Measurements from ENCODE around the gene LARP4B.

LARP4B gene

DNA sequence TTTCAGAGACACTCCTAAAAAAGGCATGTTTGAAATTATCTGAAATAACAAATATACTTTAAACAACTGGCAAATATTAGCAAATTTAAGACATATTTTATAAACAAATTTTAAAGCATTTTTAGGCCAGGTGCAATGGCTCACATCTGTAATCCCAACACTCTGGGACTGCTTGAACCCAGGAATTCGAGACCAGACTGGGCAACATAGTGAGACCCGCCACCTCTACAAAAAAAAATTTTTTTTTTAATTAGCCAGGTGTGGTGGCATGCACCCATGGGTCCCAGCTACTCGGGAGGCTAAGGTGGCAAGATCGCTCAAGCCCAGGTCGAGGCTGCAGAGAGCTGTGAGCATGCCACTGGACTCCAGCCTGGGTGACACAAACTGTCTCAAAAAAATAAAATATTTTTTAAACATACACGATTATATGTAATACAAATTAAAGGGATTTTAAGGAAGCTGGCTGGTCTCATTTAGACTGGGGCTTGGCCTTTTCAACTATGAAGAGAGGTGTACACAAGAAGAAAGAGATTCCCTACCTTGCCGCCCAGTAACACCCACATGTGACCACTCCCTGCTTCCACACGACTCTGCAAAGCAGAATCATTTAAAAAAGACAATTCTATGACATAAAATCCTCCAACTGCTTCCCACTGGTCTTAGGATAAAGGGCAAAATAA is 7.5 kb downstream of the LARP4B start:
- DNase-seq = no peak

DNA sequence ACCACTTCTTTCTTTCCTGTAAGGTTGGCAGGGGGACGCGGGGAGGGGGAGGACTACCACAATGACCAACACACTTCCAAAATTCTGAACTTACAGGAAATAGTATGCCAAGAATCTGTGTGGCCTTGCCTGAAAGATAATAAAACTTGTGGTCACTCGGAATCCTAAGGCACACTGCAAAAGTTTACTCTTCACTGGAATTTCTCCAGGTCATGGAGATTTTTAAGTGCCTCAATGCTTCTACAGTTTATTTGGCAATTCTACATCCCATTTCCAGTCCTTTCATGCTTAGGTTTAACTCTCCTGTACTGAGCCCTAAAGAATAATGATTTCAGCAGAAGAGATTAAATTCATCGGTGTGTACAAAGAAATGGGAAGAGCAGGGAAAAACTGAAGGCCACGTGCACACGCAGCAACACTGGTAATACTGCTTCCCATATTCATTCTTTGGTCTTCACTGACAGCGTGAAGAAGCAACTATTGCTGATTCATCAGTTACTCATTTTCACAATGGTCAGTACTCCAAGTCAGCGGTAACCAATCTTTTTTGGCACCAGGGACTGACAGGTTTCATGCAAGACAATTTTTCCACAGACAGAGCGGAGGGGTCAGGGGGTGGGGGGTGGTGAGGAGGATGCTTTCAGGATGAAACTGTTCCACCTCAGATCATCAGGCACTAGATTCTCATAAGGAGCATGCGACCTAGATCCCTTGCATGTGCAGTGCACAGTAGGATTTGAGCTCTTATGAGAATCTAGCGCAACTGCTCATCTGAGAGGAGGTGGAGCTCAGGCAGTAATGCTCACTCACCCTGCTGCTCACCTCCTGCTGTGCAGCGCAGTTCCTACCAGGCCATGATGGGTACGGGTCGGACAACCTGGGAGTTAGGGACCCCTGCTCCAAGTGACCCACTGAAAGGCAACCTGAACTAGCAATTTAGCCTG is 9.8 kb downstream of the LARP4B start:
- peak; percentile 28 for DNase-seq

DNA sequence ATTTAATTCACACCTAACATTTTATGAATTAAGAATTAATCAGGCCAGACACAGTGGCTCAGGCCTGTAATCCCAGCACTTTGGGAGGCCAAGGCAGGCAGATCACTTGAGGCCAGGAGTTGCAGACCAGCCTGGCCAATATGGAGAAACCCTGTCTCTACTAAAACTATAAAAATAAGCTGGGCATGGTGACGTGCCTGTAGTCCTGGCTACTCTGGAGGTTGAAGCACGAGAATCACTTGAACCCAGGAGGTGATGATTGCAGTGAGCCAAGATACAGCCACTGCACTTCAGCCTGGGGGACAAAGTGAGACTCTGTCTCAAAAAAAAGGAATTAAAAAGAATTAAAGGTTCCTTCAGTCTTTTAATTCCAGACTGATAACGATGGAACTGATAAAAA is 11.1 kb downstream of the LARP4B start:
- DNase-seq = no peak

DNA sequence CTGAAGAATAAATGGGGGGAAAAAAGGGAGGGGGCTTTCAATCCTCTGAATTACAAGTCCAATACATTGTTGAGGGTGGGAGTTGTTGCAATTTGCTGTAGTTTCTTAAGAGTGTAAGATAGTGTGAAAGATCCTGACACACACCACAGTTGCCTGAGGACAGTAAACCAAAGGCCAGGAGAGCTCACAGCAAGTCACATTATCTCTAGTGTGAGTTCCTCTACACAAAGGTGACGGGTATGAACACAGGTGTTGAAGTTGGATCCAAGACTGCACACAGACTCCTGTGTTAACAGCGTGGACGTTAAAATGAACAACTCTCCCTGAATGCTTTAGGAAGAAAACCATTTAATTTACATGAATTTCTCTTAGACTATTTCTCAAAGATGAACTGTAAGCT is 12.0 kb downstream of the LARP4B start:
- DNase-seq = no peak

DNA sequence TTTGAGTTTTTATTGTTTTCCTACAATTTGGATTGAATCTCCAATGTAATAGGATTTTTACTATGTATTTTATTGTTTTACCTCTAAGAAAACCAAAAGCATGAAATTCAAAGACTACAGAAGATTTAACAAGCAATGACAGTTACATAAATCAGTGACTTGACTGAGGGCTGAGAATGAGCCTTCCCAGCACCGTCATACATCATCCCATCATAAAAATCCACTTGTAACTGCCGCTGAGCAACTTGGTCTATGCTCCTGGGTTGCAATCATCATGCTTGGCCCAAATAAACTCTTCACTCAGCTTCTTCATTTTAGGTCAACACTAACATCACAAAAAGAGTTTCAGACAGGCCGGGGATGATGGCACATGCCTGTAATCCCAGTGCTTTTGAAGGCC is 13.5 kb downstream of the LARP4B start:
- no peak for DNase-seq

DNA sequence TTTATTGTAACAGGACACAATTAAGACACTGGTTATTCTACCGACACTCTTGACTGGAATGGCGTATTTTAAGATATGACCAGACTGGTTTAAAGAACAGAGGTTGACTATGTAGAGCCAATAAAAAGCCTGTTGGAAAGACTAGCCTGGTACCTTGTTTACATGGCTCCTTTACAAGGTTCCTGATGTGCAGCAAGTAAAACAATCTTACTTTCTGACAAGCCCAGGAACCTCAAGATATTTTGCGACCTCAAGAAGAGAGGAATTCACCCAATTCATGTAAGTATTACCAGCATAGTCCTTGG is 14.1 kb downstream of the LARP4B start:
- no peak for DNase-seq

DNA sequence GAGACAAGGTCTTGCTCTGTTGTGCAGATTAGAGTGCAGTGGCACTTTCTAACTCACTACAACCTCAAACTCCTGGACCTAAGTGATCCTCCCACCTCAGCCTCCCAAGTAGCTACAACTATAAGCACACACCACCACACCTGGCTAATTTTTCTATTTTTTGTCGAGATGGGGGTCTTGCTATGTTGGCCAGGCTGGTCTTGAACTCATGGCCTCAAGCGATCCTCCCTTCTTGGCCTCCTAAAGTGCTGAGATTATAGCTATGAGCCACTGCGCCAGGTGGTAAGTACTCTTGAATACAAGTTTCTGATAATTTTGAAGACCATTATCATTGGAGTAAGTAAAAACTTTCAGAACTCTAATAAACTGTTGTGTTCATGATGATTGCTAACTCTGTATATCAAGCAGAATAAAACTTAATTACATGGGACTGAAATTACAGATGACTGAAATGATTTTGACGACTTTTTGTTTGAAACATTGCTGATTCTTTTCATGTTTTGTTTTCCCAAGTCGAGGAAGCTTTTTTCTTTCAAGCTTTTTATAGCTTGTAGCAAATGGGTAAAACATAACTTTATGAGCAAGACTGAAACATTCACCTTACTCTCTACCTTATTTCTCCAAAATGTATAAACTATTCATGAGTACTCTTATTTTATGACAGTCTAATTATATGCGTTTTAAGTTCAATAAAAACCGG is 14.6 kb downstream of the LARP4B start:
- no peak for DNase-seq

DNA sequence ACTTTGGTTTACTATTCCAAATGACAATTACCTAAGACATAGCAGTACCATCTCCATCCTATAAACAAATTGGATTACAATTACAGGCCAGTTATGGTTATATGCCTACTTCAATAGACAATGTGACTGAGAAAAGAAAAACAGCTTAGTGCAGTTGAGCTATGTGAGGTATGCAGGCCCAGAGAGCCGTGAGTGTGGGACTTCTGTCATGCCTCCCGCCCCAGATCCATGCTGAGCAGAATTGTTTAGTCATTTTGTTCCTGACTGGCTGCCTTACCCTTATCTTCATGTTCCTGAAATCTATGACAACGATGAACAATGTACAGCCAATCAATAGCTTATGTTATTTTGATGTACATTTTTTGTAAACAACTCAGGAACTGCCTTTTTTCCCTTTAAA is 21.7 kb downstream of the LARP4B start:
- no peak for DNase-seq

DNA sequence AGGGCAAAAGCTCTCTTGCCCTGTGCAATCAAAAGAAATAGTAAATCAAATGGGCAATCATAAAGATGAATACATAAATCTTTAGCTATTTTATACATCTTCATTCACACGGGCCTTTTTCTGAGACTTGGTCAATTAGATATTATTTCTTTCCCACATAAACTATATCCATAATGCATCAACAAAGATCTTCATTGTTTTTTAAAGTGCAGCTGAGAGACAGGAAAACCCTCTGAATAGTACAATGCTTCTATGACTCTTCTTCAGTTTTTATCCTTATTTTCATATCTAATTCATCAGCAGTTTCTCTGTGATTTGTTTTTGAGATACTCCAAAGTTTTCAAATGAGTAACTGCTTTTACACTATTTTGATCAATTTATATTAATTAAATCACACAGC is 25.5 kb downstream of the LARP4B start:
- DNase-seq = no peak

DNA sequence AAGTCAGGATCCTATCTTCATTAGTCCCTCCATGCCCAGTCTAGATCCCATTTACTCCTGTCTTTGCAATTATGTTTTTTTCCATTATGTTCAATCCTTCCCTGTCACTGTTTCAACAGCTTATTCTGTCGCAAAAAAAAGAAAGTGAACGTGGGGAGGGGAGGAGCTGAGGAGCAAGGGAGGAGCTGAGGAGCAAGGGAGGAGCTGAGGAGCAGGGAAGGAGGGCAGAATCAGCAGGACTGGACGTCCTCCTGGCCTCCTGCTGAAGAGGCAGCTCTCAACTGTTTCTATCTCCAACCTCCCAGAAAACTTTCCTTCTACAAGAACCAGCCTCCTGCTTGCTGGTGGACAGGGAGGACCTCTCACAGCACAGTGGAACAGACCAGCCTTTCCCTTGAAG is 26.0 kb downstream of the LARP4B start:
- peak; percentile 12 for DNase-seq

DNA sequence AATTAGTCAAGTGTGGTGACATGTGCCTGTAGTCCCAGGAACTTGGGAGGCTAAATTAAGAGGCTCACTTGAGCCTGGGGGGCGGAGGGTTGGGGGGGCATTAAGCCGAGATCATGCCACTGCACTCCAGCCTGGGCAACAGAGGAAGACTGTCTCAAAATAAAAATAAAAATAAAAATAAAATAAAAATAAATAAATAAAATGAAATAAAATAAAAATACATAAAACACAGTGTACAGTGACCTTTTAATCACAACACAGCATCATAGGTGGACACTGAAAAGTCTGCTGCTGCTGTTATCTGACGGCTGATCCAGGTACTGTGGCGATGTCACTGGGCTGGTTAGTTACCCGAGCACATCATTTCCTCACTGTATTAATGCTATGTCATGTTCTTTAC is 27.1 kb downstream of the LARP4B start:
- no peak for DNase-seq

DNA sequence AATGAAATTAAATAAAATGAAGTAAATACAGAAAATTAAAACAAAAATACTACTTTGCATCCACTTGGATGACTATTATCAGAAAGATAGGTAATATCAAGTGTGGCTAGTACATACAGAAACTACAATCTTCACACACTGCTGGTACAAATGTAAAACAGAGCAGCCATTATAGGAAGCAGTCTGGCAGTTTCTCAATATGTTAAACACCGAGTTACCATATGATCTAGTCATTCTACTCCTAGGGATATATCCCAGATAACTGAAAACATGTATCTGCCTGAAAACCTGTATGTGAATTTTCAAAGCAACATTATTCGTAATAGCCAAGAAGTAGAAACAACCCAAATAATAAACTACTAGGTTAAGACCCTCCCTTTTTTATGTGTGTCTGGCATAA is 33.4 kb downstream of the LARP4B start:
- no peak for DNase-seq

DNA sequence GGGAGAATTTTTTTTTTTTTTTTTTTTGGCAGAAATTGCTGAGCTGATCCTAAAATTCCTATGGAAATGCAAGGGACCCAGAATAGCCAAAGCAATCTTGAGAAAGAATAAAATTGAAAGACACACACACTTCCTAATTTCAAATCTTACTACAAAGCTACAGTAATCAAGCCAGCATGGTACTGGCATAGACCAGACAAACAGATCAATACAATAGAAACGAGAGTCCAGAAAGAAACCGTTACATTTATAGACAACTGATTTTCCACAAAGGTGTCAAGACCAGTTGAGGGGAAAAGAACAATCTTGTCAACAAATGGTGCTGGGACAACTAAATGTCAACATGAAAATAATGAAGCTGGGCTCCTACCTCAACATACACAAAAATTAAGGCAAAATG is 34.5 kb downstream of the LARP4B start:
- DNase-seq = no peak

DNA sequence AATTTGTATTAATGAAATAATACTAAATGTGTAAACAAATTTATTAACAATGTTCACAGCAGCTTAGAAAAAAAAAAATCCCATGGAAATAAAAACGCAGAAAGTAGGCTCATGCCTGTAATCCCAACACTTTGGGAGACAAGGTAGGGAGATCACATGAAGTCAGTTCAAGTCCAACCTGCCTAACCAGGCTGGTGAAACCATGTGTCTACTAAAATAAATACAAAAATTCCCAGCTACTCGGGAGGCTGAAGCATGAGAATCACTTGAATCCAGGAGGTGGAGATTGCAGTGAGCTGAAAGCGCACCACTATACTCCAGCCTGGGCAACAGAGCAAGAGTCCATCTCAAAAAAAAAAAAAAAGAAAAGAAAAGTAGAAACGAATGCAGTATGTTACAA is 36.2 kb downstream of the LARP4B start:
- no peak for DNase-seq

DNA sequence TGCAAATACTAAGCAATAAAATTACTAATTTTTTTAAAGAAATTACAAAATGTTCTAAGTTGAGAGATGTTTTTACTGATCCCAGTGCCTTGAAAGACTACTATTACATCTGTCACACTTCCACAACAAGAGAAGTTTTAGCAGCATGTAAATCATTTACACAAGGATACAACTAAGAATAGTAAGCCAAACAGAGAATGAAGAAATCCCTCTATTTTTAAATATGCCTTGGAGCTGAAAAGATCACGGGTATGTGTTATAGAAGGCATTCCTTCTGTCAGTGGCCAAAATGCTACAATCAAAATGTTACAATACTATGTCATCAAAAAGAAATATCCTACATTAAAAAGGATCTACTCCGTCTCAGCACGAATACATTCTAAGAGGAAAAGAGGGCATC is 52.6 kb downstream of the LARP4B start:
- DNase-seq = no peak

DNA sequence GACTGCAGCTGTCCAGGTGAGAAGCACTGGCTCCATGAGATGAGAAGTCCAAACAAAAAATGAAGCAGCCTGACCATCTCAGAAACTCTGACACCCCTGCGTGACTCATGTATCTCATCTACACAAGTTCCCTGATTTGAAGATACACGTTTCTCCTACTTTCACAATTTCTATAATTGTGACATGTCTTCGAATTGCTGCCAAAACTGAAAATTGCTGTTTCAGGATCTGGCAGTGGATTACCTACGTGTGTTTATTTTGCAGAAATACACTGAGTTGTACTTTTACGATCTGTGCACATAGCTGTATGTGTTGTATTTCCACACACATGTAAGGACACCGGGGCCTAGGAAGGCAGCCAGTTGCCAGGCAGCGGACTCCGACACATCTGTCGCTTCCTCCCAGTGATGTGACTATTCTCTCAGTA is 53.2 kb downstream of the LARP4B start:
- DNase-seq = peak; percentile 9

DNA sequence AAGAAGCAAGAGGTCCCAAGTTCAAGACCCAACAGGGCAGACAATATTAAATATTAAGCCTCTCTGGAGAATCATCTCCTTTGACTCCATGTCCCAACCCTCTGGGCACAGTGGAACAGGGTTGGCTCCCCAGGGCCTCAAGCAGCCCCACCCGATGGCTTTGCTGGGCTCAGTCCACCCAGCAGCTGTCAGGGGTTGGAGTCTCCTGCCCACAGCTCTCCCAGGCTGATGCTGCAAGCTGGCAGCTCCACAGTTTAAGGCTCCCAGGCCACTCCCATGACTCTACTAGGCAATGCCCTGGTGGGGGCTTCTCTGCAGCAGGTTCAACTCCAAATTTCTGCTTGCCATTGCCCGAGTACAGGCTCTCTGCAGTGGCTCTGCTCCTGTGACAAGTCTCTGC is 55.1 kb downstream of the LARP4B start:
- no peak for DNase-seq

DNA sequence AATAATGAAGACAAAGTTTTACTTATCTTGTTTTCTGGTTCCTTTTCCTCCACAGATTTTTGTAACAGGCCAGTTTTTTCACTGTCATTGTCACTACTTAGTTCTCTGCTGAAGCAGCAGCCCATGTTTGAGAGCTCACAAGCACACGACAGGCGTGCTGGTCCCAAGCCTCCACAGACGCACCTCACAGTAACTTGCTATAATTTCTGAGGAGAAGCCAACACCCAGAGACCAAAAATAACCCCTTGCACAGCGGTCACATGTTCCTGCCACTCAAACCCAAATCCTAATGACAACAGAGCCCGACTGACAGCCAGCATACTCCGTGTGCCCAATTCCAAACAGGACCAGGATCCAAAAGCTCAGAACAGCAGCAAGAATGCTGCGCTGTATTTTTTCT is 58.5 kb downstream of the LARP4B start:
- no peak for DNase-seq

DNA sequence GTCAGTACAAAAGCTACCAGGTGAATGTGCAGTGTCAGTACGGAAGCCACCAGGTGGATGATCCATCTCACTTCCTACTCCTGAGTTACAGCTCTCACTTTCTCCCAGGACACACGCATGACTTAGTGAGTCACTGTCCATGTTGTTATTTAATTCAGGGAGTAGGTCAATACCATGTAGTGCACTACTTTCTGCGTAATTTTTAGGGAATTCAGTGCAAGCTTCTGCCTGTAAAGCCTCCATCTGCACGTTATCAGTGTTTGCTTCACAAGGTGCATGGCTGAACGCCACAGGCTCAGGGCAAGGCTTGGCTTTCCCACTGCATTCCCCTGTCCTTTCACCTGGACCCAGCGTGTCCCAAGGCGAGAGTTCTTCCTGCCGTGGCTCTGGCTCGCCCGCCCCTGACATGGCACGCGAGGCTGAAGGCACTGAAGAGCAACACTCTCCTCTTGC is 59.5 kb downstream of the LARP4B start:
- no peak for DNase-seq

DNA sequence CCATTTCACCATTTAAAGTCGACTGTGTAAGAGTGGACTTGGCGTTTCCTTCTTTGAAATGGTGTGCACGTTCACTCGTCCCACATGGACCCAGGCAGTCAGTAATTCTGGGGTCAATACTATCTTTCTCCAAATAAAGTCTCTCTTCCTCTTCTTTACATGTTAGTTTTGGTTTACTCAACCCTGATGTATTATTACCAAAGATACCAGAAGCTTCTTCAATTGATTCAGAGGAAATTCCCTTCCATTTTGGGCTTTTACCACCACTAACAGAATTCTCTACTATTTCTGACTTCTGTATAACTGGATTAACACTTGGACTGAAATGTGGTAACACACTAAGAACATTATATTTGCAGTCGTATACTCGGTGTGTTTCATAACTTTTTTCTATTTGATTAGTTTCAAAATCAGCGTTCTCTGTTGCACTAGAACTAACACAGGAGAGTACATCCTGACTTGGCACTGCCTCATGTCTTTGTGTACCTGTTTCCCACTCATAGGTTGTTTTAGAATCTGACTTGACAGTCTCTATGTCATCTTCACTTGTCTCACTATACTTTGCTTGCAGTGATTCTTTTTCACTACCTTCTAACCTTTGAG is 60.8 kb downstream of the LARP4B start:
- peak; percentile 63 for DNase-seq

DNA sequence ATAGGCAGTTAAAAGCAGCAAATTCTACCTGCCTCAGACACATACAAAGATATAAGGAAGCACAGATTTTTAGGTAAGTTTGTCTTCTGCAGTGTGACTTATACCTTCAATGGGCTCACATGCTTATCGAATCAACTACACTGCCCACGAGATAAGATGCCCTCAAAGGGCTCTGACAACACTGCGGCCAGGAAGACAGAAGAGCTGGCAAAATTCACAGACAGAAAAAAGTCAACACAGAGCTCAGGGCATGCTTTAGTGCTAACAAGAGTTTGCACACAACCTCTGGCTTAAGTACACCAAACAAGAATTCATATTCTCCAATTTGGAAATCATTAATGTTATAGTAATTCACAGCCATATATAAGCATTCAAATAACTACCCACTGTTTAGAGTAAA is 62.3 kb downstream of the LARP4B start:
- no peak for DNase-seq

DNA sequence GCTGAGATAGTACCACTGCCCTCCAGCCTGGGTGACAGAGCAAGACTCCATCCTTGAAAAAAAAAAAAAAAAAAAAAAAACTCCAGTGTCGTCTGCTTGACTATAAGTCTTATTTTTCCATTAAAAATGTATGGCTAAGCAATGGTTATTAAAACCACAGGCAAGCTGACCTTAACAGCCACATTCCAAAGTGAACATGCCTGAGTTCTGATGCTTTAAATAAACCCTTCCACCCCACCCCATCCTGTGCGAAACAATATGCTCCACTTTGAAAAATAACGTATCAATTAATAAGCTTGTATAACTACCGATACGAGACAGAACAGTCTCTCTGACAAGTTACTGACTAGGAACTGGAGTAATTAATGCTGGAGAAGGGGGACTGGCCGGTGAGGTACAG is 63.7 kb downstream of the LARP4B start:
- DNase-seq = no peak

DNA sequence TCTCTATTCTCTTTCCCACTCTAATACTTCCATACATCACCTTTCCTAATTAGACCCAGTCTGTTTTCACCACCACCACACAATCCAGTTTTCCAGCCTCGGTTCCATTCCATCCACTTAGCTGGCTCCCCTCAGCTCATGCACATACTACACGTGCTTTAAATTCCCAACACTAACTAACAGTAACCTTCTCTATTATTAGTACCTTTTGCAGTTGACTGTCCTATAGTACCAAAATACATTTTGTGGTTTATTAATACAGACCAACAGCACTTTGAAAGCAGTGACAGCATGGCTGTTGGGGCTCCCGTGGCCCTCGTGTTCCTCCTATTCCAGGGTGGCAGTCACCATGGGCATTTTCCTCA is 64.9 kb downstream of the LARP4B start:
- no peak for DNase-seq
